WI38 (cell line): Measurements from ENCODE around the gene MTMR3.

ENCODE experiments used
- H3K4me3 ChIP-seq: 2 replicates; pipeline ENCODE4 v1.5.1; 2011; ENCODE audit warnings: low read depth, mild to moderate bottlenecking, control low read depth, low read length
- CTCF ChIP-seq: IDR thresholded peaks from 2 replicates; pipeline ENCODE4 v1.5.1; 2012; ENCODE audit warnings: low read depth, mild to moderate bottlenecking, control low read depth, low read length

MTMR3 gene

DNA sequence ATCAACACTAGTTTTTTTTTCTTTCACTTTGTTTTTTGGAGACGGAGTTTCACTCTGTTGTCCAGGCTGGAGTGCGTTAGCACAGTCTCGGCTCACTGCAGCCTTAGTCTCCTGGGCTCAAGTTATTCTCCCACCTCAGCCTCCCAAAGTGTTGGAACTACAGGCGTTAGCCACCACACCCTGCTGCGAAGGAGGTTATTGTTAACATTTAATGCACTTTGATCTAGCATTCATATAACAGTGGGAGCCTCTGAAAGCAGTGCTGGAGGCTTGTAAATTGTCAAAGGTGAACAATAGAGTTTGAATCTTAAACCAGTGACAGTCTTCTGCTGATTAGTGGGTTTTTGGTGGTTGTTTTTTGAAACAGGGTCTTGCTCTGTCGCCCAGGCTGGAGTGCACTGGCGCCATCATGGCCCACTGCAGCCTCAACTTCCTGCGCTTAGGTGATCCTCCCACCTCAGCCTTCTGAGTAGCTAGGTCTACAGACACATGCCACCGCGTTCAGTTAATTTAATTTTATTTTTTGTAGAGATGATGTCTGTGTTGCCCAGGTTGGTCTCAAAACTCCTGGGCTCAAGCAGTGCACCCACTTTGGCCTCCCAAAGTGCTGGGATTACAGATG, 100.4 kb downstream of the MTMR3 start:
- no peak for TF ChIP-seq CTCF
- H3K4me3 ChIP-seq: no peak overlapping the region

DNA sequence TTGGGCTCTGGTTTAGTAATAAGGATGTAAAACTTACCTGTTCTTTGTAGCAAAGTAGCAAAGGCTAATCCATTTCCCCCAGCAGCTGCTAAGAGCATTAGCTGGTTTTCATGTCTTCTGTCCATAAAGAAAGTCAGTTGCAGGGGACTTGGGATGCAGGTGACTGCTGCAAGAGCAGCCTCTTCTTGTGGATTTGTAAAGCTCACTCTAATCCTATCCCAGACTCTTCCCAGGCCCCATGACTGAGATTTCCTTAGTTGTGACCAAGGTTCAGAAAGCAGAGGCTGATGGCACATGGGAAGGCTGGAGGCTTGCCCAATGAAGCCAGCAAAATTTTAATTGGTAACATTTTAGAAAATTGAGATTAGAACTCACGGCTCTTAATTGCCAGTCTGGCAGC, 102.9 kb downstream of the MTMR3 start:
- no peak for TF ChIP-seq CTCF
- H3K4me3 ChIP-seq: no peak overlapping the region

DNA sequence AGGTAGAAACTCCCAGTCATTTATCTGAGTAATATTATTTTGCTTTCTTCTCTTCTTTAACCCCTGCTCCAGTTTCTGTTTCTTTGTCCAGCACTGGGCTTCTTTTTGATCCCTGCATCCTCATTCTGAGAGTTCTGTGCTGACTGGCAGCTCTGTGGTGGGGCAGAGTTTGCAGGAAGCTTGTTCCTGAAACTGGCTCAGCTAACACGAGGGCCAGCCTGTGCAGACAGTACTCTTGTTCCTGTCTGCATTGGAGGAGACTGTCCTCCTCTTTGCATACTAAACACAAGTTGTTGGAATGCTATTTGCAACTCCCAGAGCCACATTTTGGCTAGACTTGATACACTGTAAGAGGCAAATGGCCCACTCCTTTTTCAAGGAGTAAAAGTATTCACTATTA, 104.2 kb downstream of the MTMR3 start:
- no peak for TF ChIP-seq CTCF
- H3K4me3 ChIP-seq: no peak overlapping the region

GRCh38 chr22:29988719-29989118, 105.7 kb downstream of the MTMR3 start:
- no peak overlapping the region for H3K4me3 ChIP-seq
- no peak for TF ChIP-seq CTCF

DNA sequence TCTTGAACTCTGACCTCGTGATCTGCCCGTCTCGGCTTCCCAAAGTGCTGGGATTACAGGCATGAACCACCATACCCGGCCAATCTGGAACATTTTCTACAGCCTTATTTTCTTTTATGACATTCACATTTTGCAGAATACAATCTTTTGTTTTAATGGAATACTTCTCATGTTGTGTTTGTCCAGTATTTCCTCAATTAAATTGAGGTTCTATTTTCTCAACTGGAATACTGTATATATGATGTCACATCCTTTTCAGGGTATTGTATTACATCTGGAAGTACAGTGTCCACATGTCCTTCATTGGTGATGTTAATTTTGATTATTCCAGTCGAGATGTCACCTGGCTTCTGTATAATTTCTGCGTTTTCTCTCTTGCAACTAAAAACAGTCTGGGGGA, 106.5 kb downstream of the MTMR3 start:
- no peak overlapping the region for H3K4me3 ChIP-seq
- no peak for TF ChIP-seq CTCF

- no peak overlapping the region for H3K4me3 ChIP-seq
- TF ChIP-seq CTCF: no peak
These were observed 109.6 kb downstream of the MTMR3 start for GRCh38 chr22:29992341-29993275.
